SU-DHL-6 (cell line): ENCODE results near the gene ASAP2.
"Not testable (repeated sequence)": the region's sequence is repeated elsewhere in the genome, so short reads cannot be mapped to it uniquely, and the experiment has no call there.

ENCODE experiments used
- H2AFZ ChIP-seq: fragments of 200-600 bp; sonication (generic); 2 replicates; pipeline ENCODE4 v1.6.1; 2014; ENCODE audit warnings: low read depth, mild to moderate bottlenecking, moderate library complexity, mixed read lengths, antibody characterized with exemption, low read length; ENCODE audit not compliant: severe bottlenecking
- H3F3A ChIP-seq: fragments of 200-600 bp; shearing (Covaris generic); 2 replicates; pipeline ENCODE4 v1.6.0; 2016; ENCODE audit warnings: antibody characterized with exemption, mild to moderate bottlenecking; ENCODE audit not compliant: insufficient read depth
- H3K27ac ChIP-seq: fragments of 200-600 bp; sonication (generic); 2 replicates; pipeline ENCODE4 v1.5.1; 2016; ENCODE audit warnings: low read depth, mild to moderate bottlenecking, low read length, moderate library complexity, mixed read lengths
- H3K27me3 ChIP-seq: fragments of 200-600 bp; sonication (generic), shearing (Covaris generic); 2 replicates; pipeline ENCODE4 v1.6.0; 2014; ENCODE audit warnings: mild to moderate bottlenecking, low read length
- H3K36me3 ChIP-seq: fragments of 200-600 bp; sonication (generic); 2 replicates; pipeline ENCODE4 v1.6.1; 2014; ENCODE audit warnings: mild to moderate bottlenecking, low read length, mixed read lengths
- H3K4me2 ChIP-seq: fragments of 300-600, 200-600 bp; shearing (Covaris generic), sonication (generic); 2 replicates; pipeline ENCODE4 v1.6.0; 2014; ENCODE audit warnings: low read length, low read depth, mild to moderate bottlenecking; ENCODE audit not compliant: poor library complexity, severe bottlenecking
- H3K4me3 ChIP-seq: fragments of 200-600 bp; sonication (generic); 2 replicates; pipeline ENCODE4 v1.5.1; 2014; ENCODE audit warnings: antibody characterized with exemption, low read length, mild to moderate bottlenecking, mixed read lengths; ENCODE audit not compliant: insufficient read depth, poor library complexity, severe bottlenecking
- H3K79me2 ChIP-seq: fragments of 200-600 bp; sonication (generic); 2 replicates; pipeline ENCODE4 v1.6.1; 2014; ENCODE audit warnings: mild to moderate bottlenecking, low read length, moderate library complexity; ENCODE audit not compliant: insufficient read depth
- H3K9ac ChIP-seq: fragments of 200-600 bp; sonication (generic); 2 replicates; pipeline ENCODE4 v1.7.0; 2014; ENCODE audit warnings: mild to moderate bottlenecking, low read length
- H3K9me2 ChIP-seq: fragments of 200-600 bp; sonication (generic); replicated peaks from 2 replicates; pipeline ENCODE4 v1.6.1; 2014; ENCODE audit warnings: low read length; ENCODE audit not compliant: insufficient read depth
- H3K9me3 ChIP-seq: fragments of 200-600 bp; sonication (generic); 2 replicates; pipeline ENCODE4 v1.6.1; 2014; ENCODE audit warnings: low read length, mixed read lengths; ENCODE audit not compliant: insufficient read depth
- H4K20me1 ChIP-seq: fragments of 200-600 bp; sonication (generic); 2 replicates; pipeline ENCODE4 v1.6.1; 2014; ENCODE audit warnings: low read depth, mild to moderate bottlenecking, antibody characterized with exemption, low read length, moderate library complexity, mixed read lengths
- CTCF ChIP-seq: fragments of 200-600 bp; sonication (generic); IDR thresholded peaks from one replicate; pipeline ENCODE4 v1.5.1; 2017; ENCODE audit warnings: antibody characterized with exemption, mild to moderate bottlenecking, low read length, moderate library complexity; ENCODE audit not compliant: insufficient read depth, poor library complexity, severe bottlenecking
- EZH2phosphoT487 ChIP-seq: fragments of 200-600 bp; sonication (generic), shearing (Covaris generic); conservative IDR thresholded peaks from 2 replicates; pipeline ENCODE4 v1.6.1; 2018; ENCODE audit warnings: mild to moderate bottlenecking, antibody characterized with exemption, low read length, moderate library complexity, mixed read lengths

The ASAP2 gene

GRCh38 chr2:9397201-9397600, 190.6 kb downstream of the ASAP2 start:
- H3K27ac ChIP-seq: no peak overlapping the region
- H4K20me1 ChIP-seq: no peaks in the 10 kb centered on the region
- no peak overlapping the region for H3K4me3 ChIP-seq
- no peaks in the 10 kb centered on the region for H3K36me3 ChIP-seq
- no peaks in the 10 kb centered on the region for H3F3A ChIP-seq
- no peak overlapping the region for H3K4me2 ChIP-seq
- TF ChIP-seq EZH2phosphoT487 (no peak), CTCF (no peak)
- H3K9ac ChIP-seq: no peak overlapping the region
- no peaks in the 10 kb centered on the region for H3K9me3 ChIP-seq
- H3K9me2 ChIP-seq: no peaks in the 10 kb centered on the region
- H3K79me2 ChIP-seq: no peaks in the 10 kb centered on the region
- no peak overlapping the region for H2AFZ ChIP-seq
- H3K27me3 ChIP-seq: no peaks in the 10 kb centered on the region

GRCh38 chr2:9398251-9398650, 191.6 kb downstream of the ASAP2 start:
- not testable (repeated sequence) for H3K27ac ChIP-seq, H3K9me3 ChIP-seq, H3K36me3 ChIP-seq, H3K9ac ChIP-seq, H3K4me3 ChIP-seq, H2AFZ ChIP-seq, H3K9me2 ChIP-seq, H3K4me2 ChIP-seq, H3F3A ChIP-seq, H3K79me2 ChIP-seq, H4K20me1 ChIP-seq, H3K27me3 ChIP-seq

- Histone ChIP-seq H3K4me3 (no peak overlapping the region), H3K27me3 (no peaks in the 10 kb centered on the region), H3K27ac (no peak overlapping the region), H3K36me3 (no peaks in the 10 kb centered on the region), H3K9ac (no peak overlapping the region), H3K9me3 (no peaks in the 10 kb centered on the region), H3K9me2 (no peaks in the 10 kb centered on the region), H3F3A (no peaks in the 10 kb centered on the region), H3K4me2 (no peak overlapping the region), H2AFZ (no peak overlapping the region), H3K79me2 (no peaks in the 10 kb centered on the region), H4K20me1 (no peaks in the 10 kb centered on the region)
- TF ChIP-seq CTCF (no peak), EZH2phosphoT487 (no peak)
Observed at GRCh38 chr2:9398881-9399780, 192.5 kb downstream of the ASAP2 start.

- H3K4me2 ChIP-seq: no peak overlapping the region
- no peak overlapping the region for H3K9ac ChIP-seq
- H3K9me2 ChIP-seq: no peaks in the 10 kb centered on the region
- no peak overlapping the region for H3K27ac ChIP-seq
- H3K27me3 ChIP-seq: no peaks in the 10 kb centered on the region
- no peak overlapping the region for H3K4me3 ChIP-seq
- TF ChIP-seq CTCF (no peak), EZH2phosphoT487 (no peak)
- no peaks in the 10 kb centered on the region for H3F3A ChIP-seq
- H3K9me3 ChIP-seq: no peaks in the 10 kb centered on the region
- no peak overlapping the region for H2AFZ ChIP-seq
- no peaks in the 10 kb centered on the region for H4K20me1 ChIP-seq
- H3K79me2 ChIP-seq: no peaks in the 10 kb centered on the region
- H3K36me3 ChIP-seq: no peaks in the 10 kb centered on the region
Observed at GRCh38 chr2:9400268-9401058, 193.9 kb downstream of the ASAP2 start.
